Activated naive CD4-positive, alpha-beta T cell treated with anti-CD3 and anti-CD28 coated beads, Interleukin-2, amount 10 ng/mL, durations not matched to agents 7 days and 5 days (primary cell): Measurements from ENCODE around the gene PANX1.

Experiments
- CTCF ChIA-PET: fragments of 350-600 bp; sonication (Branson Sonifier 250); formaldehyde crosslinking; loops from one replicate; lab custom pipeline; 2021; ENCODE audit warnings: antibody characterized with exemption; lab: Charles Lee
- DNase-seq: peaks from one replicate; pipeline ENCODE4 v3.0.0-alpha.2; 2020
- H3K27ac Mint-ChIP-seq: one replicate; pipeline ENCODE4 v1.8.0; 2021; ENCODE audit warnings: mild to moderate bottlenecking, moderate library complexity, mixed read lengths
- H3K27me3 Mint-ChIP-seq: one replicate; pipeline ENCODE4 v1.8.0; 2021; ENCODE audit warnings: mild to moderate bottlenecking, mixed read lengths
- H3K36me3 Mint-ChIP-seq: one replicate; pipeline ENCODE4 v1.8.0; 2021; ENCODE audit warnings: mixed read lengths
- H3K4me1 Mint-ChIP-seq: one replicate; pipeline ENCODE4 v1.8.0; 2021; ENCODE audit warnings: mixed read lengths
- H3K4me3 Mint-ChIP-seq: one replicate; pipeline ENCODE4 v1.8.0; 2021; ENCODE audit warnings: mild to moderate bottlenecking, moderate library complexity, mixed read lengths
- H3K9me3 Mint-ChIP-seq: one replicate; pipeline ENCODE4 v1.8.0; 2021; ENCODE audit warnings: mixed read lengths

PANX1 gene

GRCh38 chr11:94132823-94133408 is 4.3 kb downstream of the PANX1 start:
- CTCF ChIA-PET: interaction anchor here (0.5 kb wide), 1 partner anchor 351 kb away, joined by 3 read pairs; no protein-coding TSS in a partner anchor
- no peak for DNase-seq
- H3K4me1 Mint-ChIP-seq: peaks cover 40% of the 10 kb centered on the region
- H3K27me3 Mint-ChIP-seq: no peaks in the 10 kb centered on the region
- H3K4me3 Mint-ChIP-seq: no peak overlapping the region
- peaks cover 2% of the 10 kb centered on the region for H3K9me3 Mint-ChIP-seq
- H3K27ac Mint-ChIP-seq: no peak overlapping the region
- H3K36me3 Mint-ChIP-seq: peaks cover 10% of the 10 kb centered on the region

DNA sequence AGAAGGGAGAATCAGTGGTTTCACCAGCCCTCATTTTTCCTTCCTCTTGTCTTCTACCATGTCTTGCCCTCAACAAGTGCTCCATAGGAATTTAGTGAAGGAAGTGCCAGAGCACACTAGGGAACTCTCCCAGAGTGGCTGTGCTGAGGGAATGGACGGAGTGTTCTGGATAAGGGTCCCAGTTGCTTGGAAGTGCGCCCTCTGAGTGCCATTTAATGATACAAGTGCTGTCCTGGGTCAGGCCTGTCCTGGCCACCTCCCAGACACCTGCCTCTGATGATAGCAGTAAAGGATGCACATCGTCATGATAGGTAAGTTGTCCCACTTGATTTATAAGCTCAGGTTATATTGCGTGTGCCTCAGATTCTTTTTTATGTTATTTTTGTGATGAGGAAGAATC is 5.1 kb downstream of the PANX1 start:
- H3K4me3 Mint-ChIP-seq: no peak overlapping the region
- peaks cover 10% of the 10 kb centered on the region for H3K36me3 Mint-ChIP-seq
- DNase-seq: no peak
- peaks cover 33% of the 10 kb centered on the region for H3K4me1 Mint-ChIP-seq
- no peaks in the 10 kb centered on the region for H3K27me3 Mint-ChIP-seq
- H3K27ac Mint-ChIP-seq: no peak overlapping the region
- H3K9me3 Mint-ChIP-seq: peaks cover 2% of the 10 kb centered on the region
- CTCF ChIA-PET: no interaction called here

DNA sequence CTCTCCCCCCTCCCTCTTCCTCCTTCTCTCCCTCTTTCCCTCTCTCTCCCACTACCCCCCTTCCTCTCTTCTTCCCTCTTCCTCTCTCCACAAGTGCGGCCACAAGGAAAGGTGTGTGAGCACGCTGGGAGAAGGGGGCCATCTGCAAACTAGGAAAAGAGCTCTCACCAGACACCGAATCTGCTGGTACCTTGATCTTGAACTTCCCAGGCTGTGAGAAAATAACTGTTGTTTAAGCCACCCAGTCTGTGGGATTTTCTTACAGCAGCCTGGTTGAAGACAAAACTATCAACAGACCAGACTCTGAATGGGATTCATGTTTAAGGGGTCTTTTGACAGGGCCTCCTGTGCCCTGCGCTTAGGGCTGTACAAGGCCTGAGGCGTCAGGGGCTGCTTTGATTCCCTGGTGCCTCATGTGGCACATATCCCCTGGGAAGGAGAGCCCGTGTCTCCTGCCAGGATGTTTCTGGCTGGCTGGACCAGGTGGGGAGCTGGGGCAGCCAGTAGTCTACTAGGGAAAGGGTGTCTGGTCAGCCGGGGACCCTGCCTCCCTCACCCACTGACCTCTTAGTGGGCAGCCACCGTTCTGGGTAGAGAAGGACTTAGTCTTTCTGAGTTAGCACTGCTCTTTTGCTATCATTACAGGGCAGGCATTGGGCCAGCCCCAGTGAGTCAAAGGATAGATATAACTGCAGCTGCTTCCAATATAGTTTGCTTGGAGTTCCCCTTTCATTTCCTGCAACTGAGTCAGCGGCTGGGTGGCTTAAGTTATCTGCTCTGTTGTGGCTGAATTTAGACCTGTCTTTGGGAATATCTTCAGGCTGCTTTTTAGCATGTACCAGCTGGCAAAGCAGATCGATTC is 6.2 kb downstream of the PANX1 start:
- no peak overlapping the region for H3K27ac Mint-ChIP-seq
- CTCF ChIA-PET: interaction anchor here (1.7 kb wide), 1 partner anchor 12 kb away, joined by 3 read pairs; no protein-coding TSS in a partner anchor
- no peak for DNase-seq
- no peaks in the 10 kb centered on the region for H3K27me3 Mint-ChIP-seq
- peaks cover 10% of the 10 kb centered on the region for H3K36me3 Mint-ChIP-seq
- peaks cover 2% of the 10 kb centered on the region for H3K9me3 Mint-ChIP-seq
- peaks cover 33% of the 10 kb centered on the region for H3K4me1 Mint-ChIP-seq
- H3K4me3 Mint-ChIP-seq: no peak overlapping the region

DNA sequence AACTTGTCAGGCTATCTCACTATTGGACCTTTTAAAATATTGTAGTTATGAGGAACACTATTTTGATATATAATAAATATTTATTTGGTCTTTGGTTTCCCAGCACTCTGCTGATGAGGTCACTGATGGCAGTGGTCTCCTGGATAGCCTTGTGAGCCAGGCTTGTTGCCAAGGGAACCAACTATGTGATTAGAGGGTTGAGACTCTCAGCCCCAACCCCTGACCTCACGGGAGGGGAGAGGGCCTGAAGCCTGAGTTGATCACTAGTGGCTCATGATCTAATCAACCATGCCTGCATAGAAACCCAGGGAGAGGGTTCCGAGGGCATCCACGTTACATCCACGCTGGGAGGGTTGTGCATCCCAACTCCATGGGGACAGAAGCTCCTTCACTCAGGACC is 10.8 kb downstream of the PANX1 start:
- no peak overlapping the region for H3K27ac Mint-ChIP-seq

GRCh38 chr11:94140154-94140655 is 11.6 kb downstream of the PANX1 start:
- peaks cover 2% of the 10 kb centered on the region for H3K9me3 Mint-ChIP-seq
- H3K27me3 Mint-ChIP-seq: no peaks in the 10 kb centered on the region
- no peak for DNase-seq
- H3K4me3 Mint-ChIP-seq: no peak overlapping the region
- peaks cover 10% of the 10 kb centered on the region for H3K36me3 Mint-ChIP-seq
- CTCF ChIA-PET: no interaction called here
- no peak overlapping the region for H3K27ac Mint-ChIP-seq
- H3K4me1 Mint-ChIP-seq: peaks cover 30% of the 10 kb centered on the region

More for the DNA sequence above, 10.8 kb downstream of the PANX1 start:
- CTCF ChIA-PET: no interaction called here
- Mint-ChIP-seq H3K9me3 (peaks cover 2% of the 10 kb centered on the region), H3K36me3 (peaks cover 10% of the 10 kb centered on the region), H3K4me3 (no peak overlapping the region), H3K27me3 (no peaks in the 10 kb centered on the region), H3K4me1 (peaks cover 35% of the 10 kb centered on the region)
- DNase-seq: no peak

DNA sequence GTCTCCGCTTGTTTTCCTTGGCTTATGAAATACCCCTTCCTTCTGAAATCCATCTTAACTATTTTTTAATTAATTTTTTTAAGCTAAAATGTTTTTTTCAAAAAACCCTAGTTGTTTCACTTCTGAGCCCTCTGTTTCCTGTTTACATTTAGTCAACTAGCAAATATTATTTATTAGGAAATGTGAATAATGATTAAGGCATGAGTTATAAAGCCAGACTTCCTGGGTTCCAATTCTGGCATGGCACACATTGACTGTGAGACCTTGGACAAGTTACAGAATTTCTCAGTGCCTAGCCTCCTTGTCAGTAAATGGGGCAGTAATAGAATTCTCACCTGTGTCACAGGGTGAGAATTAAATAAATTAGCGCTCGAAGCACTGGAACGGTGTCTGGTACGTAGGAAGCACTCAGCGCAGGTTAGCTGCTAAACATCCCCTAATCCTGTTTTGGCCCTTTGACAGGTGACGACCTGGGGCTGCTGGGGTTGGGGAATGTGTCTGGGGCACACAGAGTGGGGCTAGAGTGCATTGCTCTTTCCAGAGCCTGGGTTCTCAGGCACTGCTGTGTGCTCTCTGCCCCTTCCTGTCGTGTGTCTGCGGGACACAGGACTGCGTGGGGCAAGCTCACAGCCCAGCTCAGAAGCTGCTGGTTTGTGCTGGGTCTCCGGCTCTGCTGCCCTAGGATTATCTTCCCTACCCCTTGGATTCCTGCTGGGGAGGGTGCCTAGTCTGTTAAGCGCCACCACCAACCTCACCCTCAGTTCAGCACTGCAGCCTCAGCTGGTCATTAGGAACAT is 13.1 kb downstream of the PANX1 start:
- Mint-ChIP-seq H3K9me3 (peaks cover 2% of the 10 kb centered on the region), H3K4me1 (peaks cover 18% of the 10 kb centered on the region), H3K27me3 (no peaks in the 10 kb centered on the region), H3K36me3 (peaks cover 2% of the 10 kb centered on the region), H3K27ac (no peak overlapping the region), H3K4me3 (no peak overlapping the region)
- DNase-seq: no peak
- CTCF ChIA-PET: interaction anchor here (0.6 kb wide), 1 partner anchor 42 kb away, joined by 3 read pairs; no protein-coding TSS in a partner anchor

DNA sequence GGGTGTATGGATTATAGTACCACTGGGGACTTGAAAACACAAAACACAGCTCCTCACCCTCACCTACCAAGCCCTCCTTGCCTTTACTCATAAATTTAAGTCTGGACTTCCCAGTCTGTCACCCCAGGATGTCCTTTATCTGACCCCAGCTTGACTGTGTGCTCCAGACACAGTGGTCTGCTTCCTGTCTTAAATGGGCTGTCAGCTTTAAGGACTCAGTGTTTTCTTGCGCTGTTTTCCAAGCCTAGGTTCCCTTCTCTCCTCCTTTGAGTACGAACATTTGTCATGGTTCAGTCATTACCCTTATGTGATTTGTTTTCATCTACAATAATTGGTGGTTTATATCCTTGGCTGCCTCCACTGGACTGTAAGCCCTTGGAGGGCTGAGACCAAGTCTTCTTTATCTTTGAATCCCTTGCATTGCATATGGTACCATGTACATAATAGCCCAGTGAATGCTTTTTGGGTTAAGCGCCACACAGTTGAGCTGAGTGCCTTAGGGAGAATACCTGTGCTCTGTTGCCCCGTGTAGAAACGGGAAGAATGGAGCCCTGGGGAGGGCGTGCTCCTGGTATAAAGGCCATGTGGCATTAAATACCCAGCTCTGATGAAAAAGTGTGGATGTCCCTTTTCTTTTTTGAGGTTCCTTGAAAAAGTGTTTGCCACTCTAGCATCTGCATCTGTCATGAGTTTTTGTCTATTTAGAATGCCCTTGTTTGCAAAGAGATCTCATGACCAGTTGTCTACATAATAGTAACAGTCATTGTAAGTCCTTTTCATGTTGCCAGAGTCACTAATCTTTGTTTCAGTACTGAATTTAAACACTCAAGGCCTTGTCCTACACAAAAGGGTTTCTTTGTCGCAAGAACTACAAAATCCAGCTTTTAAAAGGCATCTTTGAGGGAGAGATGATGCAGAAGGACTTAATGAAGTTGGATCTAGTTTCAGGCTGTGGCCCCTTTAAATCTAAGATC is 14.0 kb downstream of the PANX1 start:
- peaks cover 19% of the 10 kb centered on the region for H3K4me1 Mint-ChIP-seq
- no peak overlapping the region for H3K4me3 Mint-ChIP-seq
- H3K27ac Mint-ChIP-seq: no peak overlapping the region
- H3K36me3 Mint-ChIP-seq: peaks cover 1% of the 10 kb centered on the region
- CTCF ChIA-PET: interaction anchor here (0.6 kb wide), 1 partner anchor 41 kb away, joined by 3 read pairs; no protein-coding TSS in a partner anchor
- DNase-seq: no peak
- H3K27me3 Mint-ChIP-seq: no peaks in the 10 kb centered on the region
- no peaks in the 10 kb centered on the region for H3K9me3 Mint-ChIP-seq

- H3K4me1 Mint-ChIP-seq: peaks cover 34% of the 10 kb centered on the region
- no peaks in the 10 kb centered on the region for H3K9me3 Mint-ChIP-seq
- no peaks in the 10 kb centered on the region for H3K27me3 Mint-ChIP-seq
- no peak overlapping the region for H3K4me3 Mint-ChIP-seq
- H3K36me3 Mint-ChIP-seq: peaks cover 1% of the 10 kb centered on the region
- CTCF ChIA-PET: interaction anchor here (1.0 kb wide), 1 partner anchor 361 kb away, joined by 3 read pairs; no protein-coding TSS in a partner anchor
- no peak overlapping the region for H3K27ac Mint-ChIP-seq
- no peak for DNase-seq
Observed at GRCh38 chr11:94144216-94144615, 15.6 kb downstream of the PANX1 start.

GRCh38 chr11:94144664-94145063 is 16.0 kb downstream of the PANX1 start:
- H3K4me1 Mint-ChIP-seq: peaks cover 39% of the 10 kb centered on the region
- CTCF ChIA-PET: interaction anchor here (1.0 kb wide), 1 partner anchor 360 kb away, joined by 3 read pairs; no protein-coding TSS in a partner anchor
- H3K9me3 Mint-ChIP-seq: no peaks in the 10 kb centered on the region
- no peak overlapping the region for H3K4me3 Mint-ChIP-seq
- peaks cover 1% of the 10 kb centered on the region for H3K36me3 Mint-ChIP-seq
- H3K27me3 Mint-ChIP-seq: no peaks in the 10 kb centered on the region
- no peak for DNase-seq
- no peak overlapping the region for H3K27ac Mint-ChIP-seq

DNA sequence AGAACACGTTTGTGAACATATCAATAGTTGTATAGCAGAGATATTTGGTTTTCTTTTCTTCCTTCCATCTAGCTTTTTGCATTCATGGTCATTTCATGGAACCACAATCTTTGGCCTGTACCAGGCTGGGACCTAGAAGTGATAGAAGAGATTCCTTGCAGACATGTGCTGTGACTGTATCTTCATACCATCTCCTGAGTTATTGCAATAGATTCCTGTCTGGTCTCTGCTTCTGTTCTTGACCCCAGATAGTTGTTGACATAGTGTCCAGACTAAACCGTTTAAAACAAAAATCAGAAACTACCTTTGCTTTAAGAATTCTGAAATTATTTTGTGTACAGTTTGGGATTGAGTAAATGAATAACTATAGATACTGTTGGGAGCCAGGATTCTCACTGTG is 16.8 kb downstream of the PANX1 start:
- H3K27me3 Mint-ChIP-seq: no peaks in the 10 kb centered on the region
- H3K36me3 Mint-ChIP-seq: peaks cover 1% of the 10 kb centered on the region
- H3K4me1 Mint-ChIP-seq: peaks cover 39% of the 10 kb centered on the region
- no peaks in the 10 kb centered on the region for H3K9me3 Mint-ChIP-seq
- no peak overlapping the region for H3K4me3 Mint-ChIP-seq
- CTCF ChIA-PET: no interaction called here
- no peak overlapping the region for H3K27ac Mint-ChIP-seq
- no peak for DNase-seq

GRCh38 chr11:94145916-94146315 is 17.3 kb downstream of the PANX1 start:
- H3K27ac Mint-ChIP-seq: no peak overlapping the region
- CTCF ChIA-PET: interaction anchor here (0.9 kb wide), 1 partner anchor 11 kb away, joined by 3 read pairs; no protein-coding TSS in a partner anchor
- no peak for DNase-seq
- H3K27me3 Mint-ChIP-seq: no peaks in the 10 kb centered on the region
- no peak overlapping the region for H3K4me3 Mint-ChIP-seq
- H3K9me3 Mint-ChIP-seq: no peaks in the 10 kb centered on the region
- H3K4me1 Mint-ChIP-seq: peaks cover 39% of the 10 kb centered on the region
- H3K36me3 Mint-ChIP-seq: peaks cover 1% of the 10 kb centered on the region

DNA sequence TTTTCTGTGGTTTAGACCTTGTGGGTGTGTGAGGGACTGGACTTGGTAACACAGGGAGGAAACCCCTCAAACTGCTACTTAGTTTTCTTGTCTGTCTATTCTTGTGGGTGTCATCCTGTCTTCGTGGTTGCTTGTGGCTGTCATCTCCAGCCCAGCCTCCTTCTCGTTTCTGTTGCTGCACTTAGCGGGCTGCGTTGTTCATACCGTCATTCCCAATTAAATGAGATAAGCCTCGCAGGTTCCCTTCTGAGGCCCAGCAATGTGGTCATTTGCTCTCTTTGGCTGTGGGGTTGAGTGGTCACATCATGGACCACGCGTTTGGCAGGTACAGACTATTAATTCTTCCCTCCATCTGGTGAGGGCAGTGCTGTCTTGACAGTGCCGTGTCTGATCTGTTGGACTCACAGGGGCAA is 18.8 kb downstream of the PANX1 start:
- Mint-ChIP-seq H3K4me1 (peaks cover 39% of the 10 kb centered on the region), H3K27me3 (no peaks in the 10 kb centered on the region), H3K4me3 (no peak overlapping the region), H3K36me3 (peaks cover 1% of the 10 kb centered on the region), H3K9me3 (no peaks in the 10 kb centered on the region), H3K27ac (no peak overlapping the region)
- DNase-seq: peak; percentile 32
- CTCF ChIA-PET: no interaction called here

- Mint-ChIP-seq H3K27me3 (no peaks in the 10 kb centered on the region), H3K36me3 (peaks cover 1% of the 10 kb centered on the region), H3K9me3 (no peaks in the 10 kb centered on the region), H3K4me3 (no peak overlapping the region), H3K4me1 (peaks cover 46% of the 10 kb centered on the region), H3K27ac (no peak overlapping the region)
- CTCF ChIA-PET: no interaction called here
- no peak for DNase-seq
Observed at GRCh38 chr11:94148189-94148588, 19.5 kb downstream of the PANX1 start.
